ENCODE results near the gene PLPPR3.

PLPPR3 gene

GRCh38 chr19:795691-796581 is 25.8 kb downstream of the PLPPR3 start:
- Histone ChIP-seq H3K36me3 (ENCODE audit: insufficient read depth) (peaks cover 10% of the 10 kb centered on the region; the same call in 1 of the 2 replicates), H3K27me3 (ENCODE audit: insufficient read depth, low read depth) (no peaks in the 10 kb centered on the region), H3K4me2 (peak overlapping the region; percentile 36), H3K27ac (no peak overlapping the region), H2AFZ (ENCODE audit: low read depth) (peak overlapping the region; percentile 73; the same call in 1 of the 2 replicates), H4K20me1 (ENCODE audit: insufficient read depth) (peaks cover 26% of the 10 kb centered on the region), H3K79me2 (ENCODE audit: insufficient read depth, low read depth) (peaks cover 31% of the 10 kb centered on the region), H3K4me1 (ENCODE audit: low read depth, poor library complexity, severe bottlenecking) (peaks cover 13% of the 10 kb centered on the region), H3K9ac (peak overlapping the region; percentile 72; the same call in 1 of the 2 replicates), H3K4me3 (IDR thresholded peaks at IDR 0.05; ENCODE audit: insufficient read depth, low read depth, low read length) (no peak overlapping the region)
- TF ChIP-seq CTCF (conservative IDR thresholded peaks at IDR 0.05; ENCODE audit: low read depth, low read length) = no peak

GRCh38 chr19:795073-795611 is 26.6 kb downstream of the PLPPR3 start:
- Histone ChIP-seq H3K27ac (no peak overlapping the region), H3K4me2 (no peak overlapping the region), H2AFZ (ENCODE audit: low read depth) (no peak overlapping the region)

GRCh38 chr19:793806-794205 is 27.9 kb downstream of the PLPPR3 start:
- H3K79me2 ChIP-seq (ENCODE audit: insufficient read depth, low read depth) = peaks cover 9% of the 10 kb centered on the region
- no peak overlapping the region for H3K4me2 ChIP-seq
- H3K27me3 ChIP-seq (ENCODE audit: insufficient read depth, low read depth) = no peaks in the 10 kb centered on the region
- no peak overlapping the region for H3K9ac ChIP-seq
- TF ChIP-seq CTCF (conservative IDR thresholded peaks at IDR 0.05; ENCODE audit: low read depth, low read length) = no peak
- H3K36me3 ChIP-seq (ENCODE audit: insufficient read depth) = no peaks in the 10 kb centered on the region
- no peaks in the 10 kb centered on the region for H3K4me1 ChIP-seq (ENCODE audit: low read depth, poor library complexity, severe bottlenecking)
- H2AFZ ChIP-seq (ENCODE audit: low read depth) = no peak overlapping the region
- H4K20me1 ChIP-seq (ENCODE audit: insufficient read depth) = peaks cover 6% of the 10 kb centered on the region; the same call in 1 of the 2 replicates
- no peak overlapping the region for H3K4me3 ChIP-seq (IDR thresholded peaks at IDR 0.05; ENCODE audit: insufficient read depth, low read depth, low read length)
- H3K27ac ChIP-seq = no peak overlapping the region

More at GRCh38 chr19:795073-795611, 26.6 kb downstream of the PLPPR3 start:
- Histone ChIP-seq H3K27me3 (ENCODE audit: insufficient read depth, low read depth) (no peaks in the 10 kb centered on the region), H3K4me1 (ENCODE audit: low read depth, poor library complexity, severe bottlenecking) (peaks cover 10% of the 10 kb centered on the region), H3K36me3 (ENCODE audit: insufficient read depth) (peaks cover 10% of the 10 kb centered on the region; the same call in 1 of the 2 replicates), H3K79me2 (ENCODE audit: insufficient read depth, low read depth) (peaks cover 23% of the 10 kb centered on the region), H3K9ac (no peak overlapping the region), H4K20me1 (ENCODE audit: insufficient read depth) (peaks cover 20% of the 10 kb centered on the region), H3K4me3 (IDR thresholded peaks at IDR 0.05; ENCODE audit: insufficient read depth, low read depth, low read length) (no peak overlapping the region)
- no peak for TF ChIP-seq CTCF (conservative IDR thresholded peaks at IDR 0.05; ENCODE audit: low read depth, low read length)

GRCh38 chr19:792306-792885 is 29.4 kb downstream of the PLPPR3 start:
- H3K4me1 ChIP-seq (ENCODE audit: low read depth, poor library complexity, severe bottlenecking) = no peaks in the 10 kb centered on the region
- H2AFZ ChIP-seq (ENCODE audit: low read depth) = no peak overlapping the region
- H3K27me3 ChIP-seq (ENCODE audit: insufficient read depth, low read depth) = no peaks in the 10 kb centered on the region
- H3K9ac ChIP-seq = no peak overlapping the region
- H3K4me3 ChIP-seq (IDR thresholded peaks at IDR 0.05; ENCODE audit: insufficient read depth, low read depth, low read length) = no peak overlapping the region
- no peak for TF ChIP-seq CTCF (conservative IDR thresholded peaks at IDR 0.05; ENCODE audit: low read depth, low read length)
- no peaks in the 10 kb centered on the region for H4K20me1 ChIP-seq (ENCODE audit: insufficient read depth)
- no peak overlapping the region for H3K27ac ChIP-seq
- no peaks in the 10 kb centered on the region for H3K79me2 ChIP-seq (ENCODE audit: insufficient read depth, low read depth)
- no peak overlapping the region for H3K4me2 ChIP-seq
- H3K36me3 ChIP-seq (ENCODE audit: insufficient read depth) = no peaks in the 10 kb centered on the region

Data from KMS-11 (cell line).